HS-5 (cell line): Measurements from ENCODE around the gene WTIP.
"Not testable (repeated sequence)": the region's sequence is repeated elsewhere in the genome, so short reads cannot be mapped to it uniquely, and the experiment has no call there.

ENCODE experiments used
- DNase-seq: peaks from one replicate; pipeline ENCODE4 v3.0.0-alpha.2; 2012; ENCODE audit warnings: low read depth

The WTIP gene

DNA sequence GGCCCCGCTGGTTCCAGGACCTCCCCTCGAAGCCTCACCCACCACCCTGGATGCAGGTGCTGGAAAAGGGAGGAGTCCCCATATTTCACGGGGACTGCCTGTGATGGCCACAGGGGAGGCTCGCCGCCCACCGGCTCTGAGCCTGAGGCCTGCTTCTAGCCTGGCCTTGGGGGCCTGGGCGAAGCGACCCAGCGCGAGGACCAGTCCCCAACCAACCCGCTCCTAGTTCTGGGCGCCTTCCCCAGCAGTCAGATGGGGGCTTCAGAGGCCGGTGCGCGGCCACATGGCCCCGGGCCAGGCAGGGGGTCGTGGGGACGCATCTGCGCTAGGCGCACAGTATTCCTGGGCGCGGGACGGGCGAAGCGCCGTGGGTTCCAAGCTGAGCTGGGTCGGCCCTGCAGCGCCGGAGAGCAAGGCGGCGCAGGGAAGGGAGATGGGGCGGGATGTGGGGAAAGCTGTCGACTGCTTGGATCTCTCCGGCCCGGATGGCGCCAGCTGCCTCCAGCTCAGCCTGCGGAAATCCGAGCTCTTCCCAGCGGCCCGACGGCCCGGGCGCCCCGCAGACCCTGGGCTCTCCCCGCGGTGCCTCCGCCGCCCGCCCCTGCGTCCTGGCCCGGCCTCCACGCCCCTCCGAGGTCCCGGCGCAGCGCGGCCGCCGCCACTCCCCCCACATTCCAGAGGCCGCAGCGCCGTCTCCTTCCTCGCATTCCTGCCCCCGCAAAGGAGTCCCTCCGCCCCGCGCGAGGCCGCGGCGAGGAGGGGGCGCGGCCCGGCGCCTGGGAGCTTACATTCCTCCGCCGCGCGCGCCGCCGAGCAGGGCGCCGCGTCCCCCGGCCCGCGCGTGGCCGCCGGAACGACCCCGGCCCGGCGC lies at the start of gene WTIP:
Gene WTIP, plus strand, starts transcription at position 788 of the 871 bp plus-strand sequence. CDS start 217 bp downstream, outside the sequence.
- DNase-seq: peak; percentile 29

DNA sequence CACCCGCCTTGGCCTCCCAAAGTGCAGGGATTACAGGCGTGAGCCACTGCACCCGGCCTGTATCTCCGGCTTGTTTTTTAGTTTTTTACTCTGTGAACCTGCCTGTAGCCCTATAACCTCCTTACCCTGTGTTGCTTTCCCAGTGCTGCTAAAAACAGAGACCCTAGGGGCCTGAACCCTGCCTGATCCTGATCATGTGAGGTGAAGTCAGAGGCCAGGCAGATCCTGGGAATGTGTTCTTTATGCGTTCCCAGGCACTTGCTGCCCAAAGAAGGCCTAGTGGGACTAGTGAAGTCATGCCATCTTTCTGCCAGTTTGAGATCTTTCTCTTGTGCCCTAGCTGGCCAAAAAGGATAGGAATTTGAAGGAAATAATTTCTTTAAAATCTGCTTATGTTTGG lies 48.8 kb upstream of the WTIP start:
- DNase-seq: no peak

DNA sequence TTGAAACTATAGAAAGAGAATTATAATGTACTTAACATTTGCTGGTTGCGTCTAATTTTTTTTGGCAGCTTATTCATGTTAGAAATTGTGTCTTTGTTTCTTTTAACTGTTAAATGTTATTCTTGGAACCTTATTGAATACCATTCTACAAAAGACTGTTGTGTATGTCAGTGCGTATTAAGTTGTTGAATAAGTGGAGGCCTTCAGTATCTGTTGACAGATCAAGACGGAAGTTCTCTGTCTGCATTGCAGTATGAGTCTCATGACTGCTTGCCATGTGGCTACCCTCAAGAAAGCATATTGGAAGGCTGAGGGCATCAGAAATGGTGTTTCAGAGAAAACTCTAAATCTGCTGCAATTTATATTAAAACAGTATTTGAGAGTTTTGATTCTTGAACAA lies 44.8 kb upstream of the WTIP start:
- DNase-seq: no peak

DNA sequence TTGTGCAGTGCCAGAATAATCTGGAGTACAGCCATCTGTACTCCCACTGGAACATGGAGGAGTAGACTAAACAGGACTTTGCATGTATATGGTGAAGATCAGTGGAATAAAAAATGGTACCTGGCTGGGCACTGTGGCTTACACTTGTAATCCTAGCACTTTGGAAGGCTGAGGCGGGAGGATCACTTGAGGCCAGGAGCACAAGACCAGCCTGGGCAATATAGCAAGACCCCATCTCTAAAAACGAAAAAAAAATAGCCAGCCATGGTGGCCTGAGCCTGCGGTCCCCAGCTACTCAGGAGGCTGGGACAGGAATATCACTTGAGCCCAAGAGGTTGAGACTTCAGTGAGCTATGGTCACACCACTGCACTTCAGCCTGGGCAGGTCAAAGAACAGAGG lies 33.4 kb upstream of the WTIP start:
- DNase-seq: no peak

DNA sequence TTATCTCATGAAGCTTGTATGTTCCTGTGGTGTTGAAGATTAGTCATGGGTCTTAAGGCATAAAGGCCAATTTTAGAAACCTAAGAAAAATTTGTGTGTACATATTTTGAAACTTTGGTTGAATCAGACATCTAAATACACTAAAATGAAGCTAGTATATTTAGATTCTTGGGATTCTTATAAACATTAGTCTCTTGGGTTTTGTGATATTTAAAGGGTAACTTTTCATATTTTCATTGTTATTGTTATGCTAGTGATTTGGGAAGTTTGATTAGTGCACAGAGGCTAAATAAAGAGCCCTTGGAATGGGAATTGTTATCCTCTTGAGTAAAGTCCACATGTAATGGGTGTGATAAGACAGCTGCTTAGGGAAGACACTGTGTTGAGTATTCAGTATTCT lies 28.8 kb upstream of the WTIP start:
- no peak for DNase-seq

DNA sequence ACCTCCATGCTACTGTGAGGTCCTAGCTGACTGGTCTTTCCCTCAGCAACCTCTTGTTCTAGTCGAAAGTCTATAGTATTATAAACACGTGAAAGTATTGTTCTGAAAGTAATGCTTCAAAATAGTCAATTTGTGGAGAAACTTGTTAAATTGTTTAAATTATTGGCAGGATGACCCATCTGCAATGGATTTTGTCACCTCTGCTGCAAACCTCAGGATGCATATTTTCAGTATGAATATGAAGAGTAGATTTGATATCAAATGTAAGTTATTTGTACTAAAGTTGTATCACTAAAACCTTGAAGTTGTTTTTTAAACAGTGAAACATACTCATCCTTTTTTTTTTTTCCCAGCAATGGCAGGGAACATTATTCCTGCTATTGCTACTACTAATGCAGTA lies 27.5 kb upstream of the WTIP start:
- no peak for DNase-seq

DNA sequence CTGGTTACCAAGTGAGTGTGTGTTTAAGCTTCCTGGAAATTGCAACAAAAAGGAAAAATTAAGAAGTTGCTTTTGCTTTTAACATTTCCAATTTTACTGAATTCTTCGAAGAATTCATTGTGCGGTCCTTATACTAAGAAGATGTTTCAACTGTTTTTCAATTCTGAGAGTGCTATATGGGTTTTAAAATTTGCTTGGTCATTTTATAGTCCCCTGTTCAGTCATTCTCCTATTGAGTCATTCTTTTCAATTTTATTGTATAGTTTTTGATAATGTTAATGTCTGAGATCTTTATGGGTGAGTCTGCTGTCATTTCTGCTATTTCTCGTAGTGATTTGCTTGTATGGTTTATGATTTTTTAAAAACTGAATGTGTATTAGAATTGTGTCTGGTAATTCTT lies 26.9 kb upstream of the WTIP start:
- DNase-seq: no peak

DNA sequence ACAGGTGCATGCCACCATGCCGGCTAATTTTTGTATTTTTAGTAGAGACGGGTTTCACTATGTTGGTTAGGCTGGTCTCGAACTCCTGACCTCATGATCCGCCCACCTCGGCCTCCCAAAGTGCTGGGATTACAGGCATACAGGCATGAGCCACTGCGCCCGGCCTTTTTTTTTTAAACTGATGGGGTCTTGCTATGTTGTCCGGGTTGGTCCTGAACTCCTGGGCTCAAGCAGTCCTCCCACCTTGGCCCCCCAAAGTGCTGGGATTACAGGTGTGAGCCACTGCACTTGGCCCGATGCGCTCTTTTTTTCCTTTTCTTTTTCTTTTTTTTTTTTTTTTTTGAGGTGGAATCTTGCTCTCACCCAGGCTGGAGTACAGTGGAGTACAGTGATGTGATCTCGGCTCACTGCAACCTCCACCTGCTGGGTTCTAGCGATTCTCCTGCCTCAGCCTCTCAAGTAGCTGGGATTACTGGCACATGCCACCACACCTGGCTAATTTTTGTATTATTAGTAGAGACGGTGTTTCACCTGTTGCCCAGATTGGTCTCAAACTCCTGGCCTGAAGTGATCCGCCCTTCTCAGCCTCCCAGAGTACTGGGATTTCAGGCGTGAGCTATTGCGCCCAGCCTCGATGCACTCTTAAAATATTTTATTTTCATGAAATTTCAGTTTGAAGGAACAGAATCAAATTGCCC lies 25.6 kb upstream of the WTIP start:
- DNase-seq: not testable (repeated sequence)

DNA sequence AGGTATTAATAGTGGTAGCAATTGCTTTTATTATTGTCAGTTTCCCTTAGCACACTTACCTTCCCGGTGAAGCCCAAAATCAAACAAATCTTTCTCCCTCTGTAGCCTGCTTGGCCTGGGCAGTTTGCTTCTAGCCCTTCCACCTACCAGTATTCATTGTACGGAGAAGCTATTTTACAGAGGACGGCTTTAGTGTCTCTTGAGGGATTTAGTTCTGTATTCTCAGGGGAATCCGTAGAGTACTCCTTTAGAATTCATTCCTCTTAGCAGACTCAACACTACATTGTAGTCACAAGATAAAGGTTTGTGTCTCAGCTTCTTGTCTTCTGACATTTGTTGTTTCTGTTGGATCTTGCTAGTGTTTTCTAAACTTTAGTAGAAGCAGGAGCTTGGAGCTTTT lies 24.1 kb upstream of the WTIP start:
- no peak for DNase-seq

DNA sequence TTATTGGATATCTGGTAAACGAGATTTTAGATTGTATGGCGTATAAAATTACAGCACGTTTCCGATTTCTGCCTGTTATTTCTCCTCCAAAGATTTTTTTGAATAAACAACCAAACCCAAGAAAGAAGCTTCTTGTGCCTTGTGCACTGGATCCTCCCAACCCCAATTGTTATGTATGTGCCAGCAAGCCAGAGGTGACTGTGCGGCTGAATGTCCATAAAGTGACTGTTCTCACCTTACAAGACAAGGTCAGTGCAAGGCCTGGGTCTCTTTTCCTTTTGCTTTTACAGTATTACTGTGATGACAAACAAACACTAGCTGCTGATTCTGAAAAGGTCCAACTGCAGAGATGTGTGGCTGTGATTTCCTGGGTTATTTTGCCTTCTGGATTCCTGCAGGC lies 22.9 kb upstream of the WTIP start:
- no peak for DNase-seq

DNA sequence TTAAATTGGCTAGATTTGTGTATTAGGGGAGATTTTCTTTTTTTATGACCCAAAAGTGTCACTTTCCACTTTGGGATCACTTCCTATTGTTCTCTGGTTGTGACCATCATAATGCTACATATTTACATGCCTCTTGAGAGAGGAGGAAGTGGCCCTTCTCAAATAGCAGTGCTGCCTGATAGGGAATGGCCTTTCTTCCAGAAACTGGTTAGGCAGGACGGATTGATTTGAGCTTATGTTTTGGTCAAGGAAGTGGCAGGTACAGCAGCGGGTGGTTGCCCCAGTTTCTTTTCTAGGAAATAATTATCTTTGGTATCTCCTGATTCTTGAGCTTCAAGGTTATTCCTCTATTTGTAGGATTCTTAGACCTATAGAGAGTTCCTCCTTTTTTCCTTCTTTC lies 21.9 kb upstream of the WTIP start:
- DNase-seq: no peak

DNA sequence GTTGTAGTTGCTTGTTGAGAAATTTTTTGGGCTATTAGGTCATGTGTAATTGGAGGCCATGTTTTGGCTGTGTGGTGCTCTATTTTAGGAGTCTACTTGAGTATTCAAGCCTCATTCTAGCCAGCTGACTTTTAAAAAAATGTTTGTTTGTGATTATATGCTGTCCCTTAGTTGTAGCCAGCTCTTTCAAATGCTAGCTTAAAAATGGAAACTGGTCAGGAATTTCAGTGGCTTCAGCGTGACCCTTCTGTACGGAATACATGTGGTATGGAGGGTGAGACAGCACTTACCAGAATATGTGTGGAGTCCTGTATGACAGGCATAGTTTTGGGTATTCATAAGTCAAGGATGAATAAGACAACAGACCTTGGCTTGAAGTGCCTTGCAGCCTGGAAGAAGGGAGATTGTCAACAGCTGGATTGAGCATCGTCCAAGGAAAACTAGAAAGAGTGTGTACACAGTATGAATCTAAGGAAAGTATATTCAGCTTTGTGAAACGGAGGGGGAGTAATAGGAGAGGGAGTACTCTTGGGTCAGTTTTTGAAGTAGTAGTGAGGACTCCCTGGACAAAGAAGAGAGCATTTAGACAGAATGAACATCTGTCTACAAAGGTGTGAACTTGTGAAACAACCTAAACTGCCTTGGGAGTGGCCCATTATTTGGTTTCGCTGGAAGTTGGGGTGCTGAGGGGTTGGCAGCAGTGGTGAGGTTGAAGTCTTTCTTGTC lies 20.0 kb upstream of the WTIP start:
- DNase-seq: no peak

DNA sequence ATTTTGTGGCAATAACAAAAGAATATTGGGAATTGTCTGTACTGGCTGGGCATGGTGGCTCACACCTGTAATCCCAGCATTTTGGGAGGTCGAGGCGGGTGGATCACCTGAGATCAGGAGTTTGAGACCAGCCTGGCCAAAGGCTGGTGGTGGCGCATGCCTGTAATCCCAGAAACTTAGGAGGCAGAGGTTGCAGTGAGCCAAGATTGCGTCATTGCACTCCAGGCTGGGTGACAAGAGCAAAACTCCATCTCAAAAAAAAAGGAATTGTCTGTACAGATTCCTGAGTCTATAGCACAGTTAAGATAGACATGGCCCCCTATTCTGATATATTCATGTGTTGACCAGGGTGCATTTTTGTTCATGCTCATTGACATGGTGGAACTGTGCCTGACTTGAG lies 16.8 kb upstream of the WTIP start:
- not testable (repeated sequence) for DNase-seq

DNA sequence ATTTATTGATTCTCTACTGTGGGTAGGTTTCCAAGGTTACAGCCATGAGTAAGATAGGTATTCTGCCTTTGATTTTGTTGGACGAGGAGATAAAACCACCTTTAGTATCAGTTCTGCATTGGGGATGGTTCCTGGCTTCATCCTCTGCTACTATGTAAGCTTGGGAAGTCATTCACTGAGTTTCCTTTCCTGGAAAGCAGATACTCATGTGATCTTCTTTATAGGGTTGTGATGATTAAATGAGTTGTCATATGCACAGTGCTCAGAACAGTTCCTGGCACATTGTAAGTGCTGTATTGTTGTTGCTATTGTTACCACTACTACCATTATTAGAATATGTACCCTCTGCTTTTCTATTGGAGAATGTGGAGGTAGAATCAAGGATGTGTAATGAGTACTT lies 13.1 kb upstream of the WTIP start:
- no peak for DNase-seq

DNA sequence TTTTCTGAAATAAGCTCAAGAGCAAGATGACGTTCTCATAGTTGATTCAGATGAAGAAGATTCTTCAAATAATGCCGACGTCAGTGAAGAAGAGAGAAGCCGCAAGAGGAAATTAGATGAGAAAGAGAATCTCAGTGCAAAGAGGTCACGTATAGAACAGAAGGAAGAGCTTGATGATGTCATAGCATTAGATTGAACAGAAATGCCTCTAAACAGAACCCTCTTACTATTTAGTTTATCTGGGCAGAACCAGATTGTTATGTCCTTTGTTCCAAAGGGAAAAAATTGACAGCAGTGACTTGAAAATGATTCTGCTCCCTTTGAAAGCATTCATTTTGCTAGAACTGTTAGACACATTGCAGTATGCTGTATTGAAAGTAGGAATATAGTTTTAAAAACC lies 12.5 kb upstream of the WTIP start:
- DNase-seq: not testable (repeated sequence)

DNA sequence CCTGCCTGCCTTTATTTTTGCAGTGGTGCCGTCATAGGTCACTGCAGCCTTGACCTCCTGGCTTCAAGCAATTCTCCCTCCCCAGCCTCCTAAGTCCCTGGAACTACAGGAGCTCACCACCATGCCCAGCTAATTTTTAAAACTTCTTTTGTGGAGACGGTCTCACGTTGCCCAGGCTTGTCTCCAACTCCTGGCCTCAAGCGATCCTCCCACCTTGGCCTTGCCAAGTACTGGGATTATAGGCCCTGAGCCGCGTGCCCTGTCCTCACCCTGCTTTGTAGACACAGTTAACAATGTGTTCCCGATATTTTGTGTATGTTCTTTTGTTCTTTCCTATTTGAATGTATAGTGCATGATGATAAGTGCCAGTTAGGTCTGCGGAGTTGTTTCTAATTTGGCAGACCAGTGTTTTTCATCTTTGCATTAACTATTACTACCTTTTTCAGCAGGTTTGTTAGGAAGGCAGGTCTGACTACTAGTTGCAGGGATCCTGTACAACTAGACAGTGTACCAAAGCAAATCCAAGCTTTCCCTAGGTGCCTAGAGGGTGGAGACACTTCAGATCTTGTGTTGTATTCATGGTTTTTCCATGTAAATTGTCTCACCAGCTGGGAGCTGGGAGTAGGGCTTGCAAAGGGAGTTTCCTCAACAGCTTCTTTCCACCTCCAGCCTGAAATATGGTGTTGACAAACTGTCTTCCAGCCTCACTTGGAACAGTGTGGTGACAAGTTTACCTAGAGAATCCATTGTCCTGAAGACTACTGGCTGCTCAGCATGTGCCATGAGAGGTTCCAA lies 9.5 kb upstream of the WTIP start:
- no peak for DNase-seq

DNA sequence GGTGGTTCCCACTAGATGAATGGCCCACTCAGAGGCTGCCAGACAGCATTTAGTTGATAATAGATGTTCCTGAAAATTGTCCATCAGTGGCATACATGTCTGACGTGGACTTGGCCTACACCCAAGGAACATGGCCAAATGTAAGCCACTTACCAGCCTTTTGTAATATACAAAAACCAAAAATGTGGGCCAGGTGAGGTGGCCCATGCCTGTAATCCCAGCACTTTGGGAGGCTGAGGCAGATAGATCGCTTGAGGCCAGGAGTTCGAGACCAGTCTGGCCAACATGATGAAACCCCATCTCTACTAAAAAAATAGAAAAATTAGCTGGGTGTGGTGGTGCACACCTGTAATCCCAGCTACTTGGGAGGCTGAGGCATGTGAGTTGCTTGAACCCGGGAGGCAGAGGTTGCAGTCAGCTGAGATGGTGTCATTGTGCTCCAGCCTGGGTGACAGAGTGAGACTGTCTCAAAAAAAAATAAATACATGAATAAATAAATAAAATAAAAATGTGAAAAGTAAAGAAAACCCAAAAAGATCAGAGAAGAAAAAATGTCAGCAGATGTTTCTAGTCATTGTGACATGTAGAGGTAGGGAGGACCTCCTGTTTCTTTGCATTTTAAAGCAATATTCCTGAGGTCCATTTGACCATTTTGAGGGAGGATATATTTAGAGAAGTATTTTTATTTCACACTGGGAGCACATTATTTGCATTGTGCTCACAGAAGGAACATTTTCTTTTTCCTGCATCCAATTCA lies 7.1 kb upstream of the WTIP start:
- no peak for DNase-seq

DNA sequence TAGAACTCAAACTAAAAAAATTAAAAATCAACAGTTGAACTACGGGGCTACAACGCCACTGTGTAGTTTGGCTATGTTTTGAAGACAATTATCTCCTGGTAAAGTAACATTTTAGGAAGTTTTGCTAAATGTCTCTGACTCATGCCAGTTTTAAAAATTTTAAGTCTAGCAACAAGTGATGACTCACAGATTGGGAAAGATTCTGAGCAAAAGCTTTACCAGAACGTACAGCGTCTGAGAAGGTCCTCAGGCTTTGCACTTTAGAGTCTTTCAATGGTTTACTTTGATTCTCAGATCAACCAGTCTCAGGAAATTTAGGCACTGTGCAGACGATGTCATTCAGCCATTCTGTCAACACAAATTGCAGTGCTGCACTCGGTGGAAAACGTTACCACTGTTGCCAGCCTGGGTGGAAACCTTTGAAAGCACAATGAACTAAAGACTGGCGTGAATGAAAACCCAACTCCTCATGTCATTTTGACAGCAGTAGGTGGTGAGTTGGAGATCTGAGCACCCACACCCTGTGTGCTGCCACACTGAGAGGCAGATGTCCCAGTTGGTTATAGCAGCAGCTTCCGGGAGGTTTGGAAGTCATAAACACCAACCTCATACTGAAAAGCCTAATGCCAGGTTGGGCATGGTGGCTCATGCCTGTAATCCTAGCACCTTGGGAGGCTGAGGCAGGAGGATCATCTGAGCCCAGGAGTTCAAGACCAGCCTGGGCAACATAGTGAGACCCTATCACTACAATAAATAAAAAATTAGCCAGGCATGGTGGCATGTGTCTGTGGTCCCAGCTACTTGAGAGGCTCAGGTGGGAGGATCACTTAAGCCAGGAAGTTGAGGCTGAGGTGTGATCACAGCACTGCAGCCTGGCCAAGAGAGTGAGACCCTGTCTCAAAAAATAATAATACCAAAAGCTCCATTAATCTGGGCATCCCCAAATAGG lies 6.3 kb upstream of the WTIP start:
- DNase-seq: peak; percentile 76

DNA sequence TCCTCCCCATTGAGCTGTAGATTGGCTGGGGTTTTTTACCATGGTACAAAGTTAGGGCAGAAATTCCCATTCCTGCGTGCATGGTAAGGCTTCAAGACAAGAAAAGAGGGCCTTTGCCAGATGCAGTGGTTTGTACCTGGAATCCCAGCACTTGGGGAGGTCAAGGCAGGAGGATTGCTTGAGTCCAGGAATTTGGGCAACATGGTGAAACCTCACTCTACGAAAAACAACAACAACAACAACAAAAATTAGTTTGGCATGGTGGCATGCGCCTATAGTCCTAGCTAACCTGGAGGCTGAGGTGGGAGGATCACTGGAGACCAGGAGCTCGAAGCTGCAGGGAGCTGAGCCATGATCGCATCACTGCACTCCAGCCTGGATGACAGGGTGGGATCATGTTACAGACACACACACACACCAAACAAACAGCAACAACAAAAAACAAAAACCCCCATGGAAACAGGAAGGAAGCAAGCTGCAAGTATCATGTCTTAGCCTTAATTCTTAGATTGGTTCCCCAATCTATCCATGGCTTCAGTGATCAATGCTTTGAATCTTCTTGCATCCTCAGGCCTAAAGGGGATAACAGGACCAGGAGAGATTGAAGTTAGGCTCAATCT lies 5.5 kb upstream of the WTIP start:
- no peak for DNase-seq

DNA sequence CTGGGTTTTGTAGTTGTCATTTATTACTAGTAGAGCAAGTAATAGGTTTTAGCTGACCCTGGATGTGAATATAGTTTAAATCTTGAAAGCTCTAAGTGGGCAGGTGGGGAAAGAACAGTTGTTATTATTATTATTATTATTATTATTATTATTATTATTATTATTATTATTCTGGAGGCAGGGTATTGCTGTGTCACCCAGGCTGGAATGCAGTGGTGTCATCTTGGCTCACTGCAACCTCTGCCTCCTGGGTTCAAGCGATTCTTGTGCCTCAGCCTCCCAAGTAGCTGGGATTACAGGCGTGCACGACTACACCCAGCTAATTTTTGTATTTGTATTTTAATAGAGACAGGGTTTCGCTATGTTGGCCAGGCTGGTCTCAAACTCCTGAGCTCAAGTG lies 3.1 kb upstream of the WTIP start:
- DNase-seq: not testable (repeated sequence)
